Measurements from ENCODE around the gene TCF4.

Gene TCF4

GRCh38 chr18:55588111-55588869, at the start of gene TCF4:
TSS of gene TCF4 (minus strand) at chr18:55588192. CDS start at chr18:55587116, 1,076 bp downstream.
- no peak for DNase-seq (ENCODE audit: low read depth)

GRCh38 chr18:55637204-55637603, 49.2 kb upstream of the TCF4 start:
- no peak for DNase-seq (ENCODE audit: low read depth)

- no peak for DNase-seq (ENCODE audit: low read depth)
These were observed 47.4 kb upstream of the TCF4 start for GRCh38 chr18:55635439-55635838.

GRCh38 chr18:55634545-55634944, 46.6 kb upstream of the TCF4 start:
- DNase-seq (ENCODE audit: low read depth), result no peak

GRCh38 chr18:55633032-55633431, 45.0 kb upstream of the TCF4 start:
- no peak for DNase-seq (ENCODE audit: low read depth)

- no peak for DNase-seq (ENCODE audit: low read depth)
These were observed 41.1 kb upstream of the TCF4 start for GRCh38 chr18:55629133-55629532.

GRCh38 chr18:55627007-55627406, 39.0 kb upstream of the TCF4 start:
- DNase-seq (ENCODE audit: low read depth), result no peak

GRCh38 chr18:55625901-55626300, 37.9 kb upstream of the TCF4 start:
- no peak for DNase-seq (ENCODE audit: low read depth)

GRCh38 chr18:55623626-55624025, 35.6 kb upstream of the TCF4 start:
- DNase-seq (ENCODE audit: low read depth), result no peak

GRCh38 chr18:55610506-55610905, 22.5 kb upstream of the TCF4 start:
- no peak for DNase-seq (ENCODE audit: low read depth)

- DNase-seq (ENCODE audit: low read depth), result no peak
These were observed 21.3 kb upstream of the TCF4 start for GRCh38 chr18:55609160-55609825.

GRCh38 chr18:55608497-55608896, 20.5 kb upstream of the TCF4 start:
- no peak for DNase-seq (ENCODE audit: low read depth)

GRCh38 chr18:55607773-55608172, 19.8 kb upstream of the TCF4 start:
- DNase-seq (ENCODE audit: low read depth), result no peak

GRCh38 chr18:55605733-55606338, 17.8 kb upstream of the TCF4 start:
- DNase-seq (ENCODE audit: low read depth), result no peak

GRCh38 chr18:55603775-55604174, 15.8 kb upstream of the TCF4 start:
- no peak for DNase-seq (ENCODE audit: low read depth)

GRCh38 chr18:55593888-55594287, 5.9 kb upstream of the TCF4 start:
- no peak for DNase-seq (ENCODE audit: low read depth)

GRCh38 chr18:55592572-55592971, 4.6 kb upstream of the TCF4 start:
- no peak for DNase-seq (ENCODE audit: low read depth)

- no peak for DNase-seq (ENCODE audit: low read depth)
These were observed 4.1 kb upstream of the TCF4 start for GRCh38 chr18:55592106-55592505.

- DNase-seq (ENCODE audit: low read depth), result peak; percentile 57
These were observed 1.8 kb upstream of the TCF4 start for GRCh38 chr18:55589625-55590291.

GRCh38 chr18:55588870-55589595, 1.0 kb upstream of the TCF4 start:
- DNase-seq (ENCODE audit: low read depth), result no peak

GRCh38 chr18:55587418-55588110, 428 bp downstream of the TCF4 start:
- no peak for DNase-seq (ENCODE audit: low read depth)
